ENCODE data around the gene ZFYVE21.

Gene ZFYVE21

GRCh38 chr14:103718572-103718971, 3.0 kb downstream of the ZFYVE21 start:
- no peak for DNase-seq (ENCODE audit: low read depth)
- no peak for TF ChIP-seq CTCF (IDR thresholded peaks at IDR 0.05; ENCODE audit: insufficient read depth, low read depth, low read length, missing control alignments)
- H3K4me3 ChIP-seq (ENCODE audit: low read depth, low read length), result no peak overlapping the region

- TF ChIP-seq CTCF (IDR thresholded peaks at IDR 0.05; ENCODE audit: insufficient read depth, low read depth, low read length, missing control alignments), result no peak
- no peak for DNase-seq (ENCODE audit: low read depth)
- no peak overlapping the region for H3K4me3 ChIP-seq (ENCODE audit: low read depth, low read length)
Measured at GRCh38 chr14:103719751-103720150, 4.1 kb downstream of the ZFYVE21 start.

- DNase-seq (ENCODE audit: low read depth), result no peak
- no peak overlapping the region for H3K4me3 ChIP-seq (ENCODE audit: low read depth, low read length)
- no peak for TF ChIP-seq CTCF (IDR thresholded peaks at IDR 0.05; ENCODE audit: insufficient read depth, low read depth, low read length, missing control alignments)
Measured at GRCh38 chr14:103721334-103722120, 5.9 kb downstream of the ZFYVE21 start.

- H3K4me3 ChIP-seq (ENCODE audit: low read depth, low read length), result no peak overlapping the region
- TF ChIP-seq CTCF (IDR thresholded peaks at IDR 0.05; ENCODE audit: insufficient read depth, low read depth, low read length, missing control alignments), result no peak
- DNase-seq (ENCODE audit: low read depth), result no peak
Measured at GRCh38 chr14:103723748-103724081, 8.1 kb downstream of the ZFYVE21 start.

- H3K4me3 ChIP-seq (ENCODE audit: low read depth, low read length), result no peak overlapping the region
- no peak for TF ChIP-seq CTCF (IDR thresholded peaks at IDR 0.05; ENCODE audit: insufficient read depth, low read depth, low read length, missing control alignments)
- no peak for DNase-seq (ENCODE audit: low read depth)
Measured at GRCh38 chr14:103724116-103724515, 8.5 kb downstream of the ZFYVE21 start.

GRCh38 chr14:103725001-103725682, 9.5 kb downstream of the ZFYVE21 start:
- no peak overlapping the region for H3K4me3 ChIP-seq (ENCODE audit: low read depth, low read length)
- TF ChIP-seq CTCF (IDR thresholded peaks at IDR 0.05; ENCODE audit: insufficient read depth, low read depth, low read length, missing control alignments), result no peak
- no peak for DNase-seq (ENCODE audit: low read depth)
